HG03097 (cell line): Measurements from ENCODE around the gene RINL.
A peak's percentile ranks its signal among the peaks of the same experiment; 100 is the strongest.
"Not testable (repeated sequence)": the region's sequence is repeated elsewhere in the genome, so short reads cannot be mapped to it uniquely, and the experiment has no call there.

Experiments
- ATAC-seq: cut with Tn5 transposase; IDR thresholded peaks from one replicate; pipeline ENCODE4 v1.9.1; 2021; ENCODE audit not compliant: unreplicated experiment, low FRiP score

The RINL gene

GRCh38 chr19:38837656-38838121, 40.4 kb downstream of the RINL start:
- ATAC-seq = no peak

DNA sequence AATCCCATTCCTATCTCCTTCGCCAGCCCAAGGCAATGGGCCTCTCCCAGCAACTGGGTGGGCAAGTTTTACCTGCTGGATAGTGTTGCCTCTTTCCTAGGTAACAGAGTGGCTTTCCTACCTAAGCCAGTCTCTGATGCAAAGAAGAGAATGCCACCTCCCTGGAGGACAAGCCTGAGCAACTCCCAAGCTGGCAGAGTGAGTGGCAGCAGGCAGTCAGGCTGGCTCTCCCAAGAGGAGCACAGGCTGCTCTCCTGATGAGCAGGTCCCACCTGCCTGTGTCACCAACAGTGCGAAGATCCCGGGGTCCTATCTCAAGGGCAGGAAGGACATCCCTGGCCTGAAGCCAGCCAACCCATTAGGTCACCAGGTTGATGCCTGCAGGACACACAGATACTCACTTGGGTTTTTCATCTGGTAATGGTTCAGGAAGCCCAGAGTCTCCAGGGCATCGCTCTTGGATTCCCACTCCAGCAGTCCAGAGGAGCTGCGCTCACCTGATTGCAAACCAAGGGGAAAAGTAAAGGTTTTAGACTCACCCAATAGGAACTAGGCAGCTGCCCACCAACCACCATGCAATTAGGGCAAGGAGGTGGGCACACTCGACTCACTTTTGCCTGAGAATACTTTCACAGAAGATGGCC, 41.0 kb downstream of the RINL start:
- ATAC-seq = no peak

DNA sequence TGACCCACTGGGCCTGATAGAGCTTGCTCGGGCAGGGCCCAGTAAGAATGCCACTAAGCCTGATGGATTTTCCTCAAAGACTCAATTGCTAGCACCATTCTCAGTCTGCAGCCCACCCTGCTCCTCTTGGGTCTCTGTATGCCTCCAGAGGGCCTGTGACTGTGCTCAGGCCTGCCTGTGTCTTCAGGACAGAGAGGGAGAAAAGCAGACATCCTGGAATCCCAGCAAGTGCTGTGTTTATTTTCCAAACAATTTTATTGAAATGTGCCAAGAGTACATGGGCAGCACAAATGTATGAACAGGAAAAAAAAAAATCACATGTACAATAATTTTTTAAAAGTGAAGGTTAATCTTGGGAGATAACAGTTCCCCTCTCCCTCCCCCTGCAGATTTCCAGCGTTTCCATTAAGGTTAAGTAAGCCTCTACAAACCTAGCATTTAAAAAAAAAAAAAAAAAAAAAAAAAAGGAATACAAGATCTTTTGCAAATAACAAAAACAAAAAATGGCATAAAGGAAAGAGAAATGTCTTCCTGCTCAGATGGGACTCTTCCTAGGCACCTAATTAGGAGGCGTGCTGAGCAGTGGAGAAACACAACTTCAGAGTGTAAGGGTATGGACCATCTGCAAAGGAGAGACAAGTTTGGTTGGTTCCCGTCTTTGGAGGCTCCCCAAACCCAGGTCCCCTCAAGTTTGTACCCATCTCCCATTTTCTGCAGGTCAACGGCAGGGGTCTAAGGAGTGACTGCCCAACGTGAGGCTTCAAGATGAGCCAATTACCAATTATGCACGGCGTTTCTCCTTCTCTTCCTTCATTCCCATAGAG, 41.7 kb downstream of the RINL start:
- no peak for ATAC-seq

GRCh38 chr19:38834590-38834989, 43.5 kb downstream of the RINL start:
- ATAC-seq = no peak

- ATAC-seq = no peak
These were observed 44.0 kb downstream of the RINL start for GRCh38 chr19:38834104-38834490.

GRCh38 chr19:38833092-38833425, 45.0 kb downstream of the RINL start:
- no peak for ATAC-seq

GRCh38 chr19:38831142-38831605, 46.9 kb downstream of the RINL start:
- ATAC-seq = peak; percentile 38

DNA sequence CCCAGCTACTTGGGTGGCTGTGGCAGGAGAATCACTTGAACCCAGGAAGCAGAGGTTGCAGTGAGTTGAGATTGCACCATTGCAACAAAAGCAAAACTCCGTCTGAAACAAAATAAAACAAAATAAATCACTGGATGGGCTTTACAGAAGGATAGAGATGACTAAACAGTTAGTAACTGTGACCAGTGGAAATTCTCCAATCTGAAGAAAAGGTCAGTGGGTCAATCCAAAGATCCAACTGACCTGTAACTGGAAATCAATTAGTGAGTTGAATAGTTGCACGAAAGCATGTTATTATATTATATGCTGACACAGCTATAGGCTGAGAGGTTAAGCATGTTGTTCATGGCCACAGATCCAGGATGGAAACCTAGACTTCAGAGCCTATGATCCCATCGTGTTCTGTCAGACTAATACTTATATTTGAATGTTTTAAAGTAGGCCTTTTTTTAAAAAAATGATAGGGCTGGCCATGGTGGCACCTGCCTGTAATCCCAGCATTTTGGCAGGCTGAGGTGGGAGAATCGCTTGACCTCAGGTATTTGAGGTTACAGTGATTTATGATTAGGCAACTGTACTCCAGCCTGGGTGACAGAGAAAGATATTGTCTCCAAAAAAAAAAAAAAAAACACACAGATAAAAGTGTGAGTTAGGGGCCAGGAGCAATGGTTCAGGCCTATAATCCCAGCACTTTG, 47.9 kb downstream of the RINL start:
- ATAC-seq = no peak

- ATAC-seq = not testable (repeated sequence)
These were observed 48.9 kb downstream of the RINL start for GRCh38 chr19:38829203-38829602.

DNA sequence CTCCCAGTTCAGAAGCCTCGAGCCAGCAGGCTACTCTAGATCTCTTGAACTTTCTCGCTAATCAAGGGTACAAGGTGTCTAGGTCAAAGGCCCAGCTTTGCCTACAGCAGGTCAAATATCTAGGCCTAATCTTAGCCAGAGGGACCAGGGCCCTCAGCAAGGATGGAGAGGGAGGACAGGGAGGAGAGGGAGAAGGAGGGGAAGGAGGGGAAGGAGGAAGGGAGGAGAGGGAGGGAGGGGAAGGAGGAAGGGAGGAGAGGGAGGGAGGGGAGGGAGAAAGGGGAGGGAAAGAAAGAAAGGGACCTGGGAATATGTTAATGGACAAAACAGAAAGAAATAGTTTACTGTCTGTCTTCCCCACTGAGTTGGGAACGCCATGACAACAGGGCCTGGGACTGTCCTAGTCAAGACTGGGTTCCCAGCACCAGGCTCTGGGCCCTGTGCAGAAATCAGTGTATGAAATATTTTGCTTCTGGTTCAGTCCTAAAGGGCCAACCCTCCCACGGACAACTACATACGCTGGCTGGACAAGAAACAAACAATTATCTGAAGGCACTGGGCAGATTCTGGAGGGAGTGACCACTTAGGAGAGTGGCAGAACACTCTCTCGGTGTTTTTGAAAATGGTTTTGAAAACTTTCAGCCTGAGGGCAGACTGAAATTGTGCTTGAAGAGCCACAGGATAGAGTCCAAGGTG, 51.1 kb downstream of the RINL start:
- ATAC-seq = no peak

- ATAC-seq = not testable (repeated sequence)
These were observed 52.1 kb downstream of the RINL start for GRCh38 chr19:38825936-38826335.

DNA sequence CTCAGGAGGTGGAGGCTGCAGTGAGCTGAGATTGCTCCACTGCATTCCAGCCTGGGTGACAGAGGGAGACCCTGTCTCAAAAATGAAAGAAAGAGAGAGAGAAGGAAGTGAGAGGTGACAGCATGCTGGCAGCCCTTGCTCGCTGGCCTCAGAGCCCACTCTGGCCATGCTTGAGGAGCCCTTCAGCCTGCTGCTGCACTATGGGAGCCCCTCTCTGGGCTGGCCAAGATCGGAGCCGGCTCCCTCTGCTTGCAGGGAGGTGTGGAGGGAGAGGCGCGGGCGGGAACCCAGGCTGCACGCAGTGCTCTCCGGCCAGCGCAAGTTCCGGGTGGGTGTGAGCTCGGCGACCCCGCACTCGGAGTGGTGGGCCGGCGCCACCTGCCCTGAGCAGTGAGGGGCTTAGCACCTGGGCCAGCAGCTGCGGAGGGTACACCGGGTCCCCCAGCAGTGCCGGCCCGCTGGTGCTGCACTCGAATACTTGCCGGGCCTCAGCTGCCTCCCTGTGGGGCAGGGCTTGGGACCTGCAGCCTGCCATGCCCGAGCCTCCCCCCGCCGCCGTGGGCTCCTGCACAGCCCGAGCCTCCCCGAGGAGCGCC, 56.7 kb downstream of the RINL start:
- ATAC-seq = not testable (repeated sequence)

DNA sequence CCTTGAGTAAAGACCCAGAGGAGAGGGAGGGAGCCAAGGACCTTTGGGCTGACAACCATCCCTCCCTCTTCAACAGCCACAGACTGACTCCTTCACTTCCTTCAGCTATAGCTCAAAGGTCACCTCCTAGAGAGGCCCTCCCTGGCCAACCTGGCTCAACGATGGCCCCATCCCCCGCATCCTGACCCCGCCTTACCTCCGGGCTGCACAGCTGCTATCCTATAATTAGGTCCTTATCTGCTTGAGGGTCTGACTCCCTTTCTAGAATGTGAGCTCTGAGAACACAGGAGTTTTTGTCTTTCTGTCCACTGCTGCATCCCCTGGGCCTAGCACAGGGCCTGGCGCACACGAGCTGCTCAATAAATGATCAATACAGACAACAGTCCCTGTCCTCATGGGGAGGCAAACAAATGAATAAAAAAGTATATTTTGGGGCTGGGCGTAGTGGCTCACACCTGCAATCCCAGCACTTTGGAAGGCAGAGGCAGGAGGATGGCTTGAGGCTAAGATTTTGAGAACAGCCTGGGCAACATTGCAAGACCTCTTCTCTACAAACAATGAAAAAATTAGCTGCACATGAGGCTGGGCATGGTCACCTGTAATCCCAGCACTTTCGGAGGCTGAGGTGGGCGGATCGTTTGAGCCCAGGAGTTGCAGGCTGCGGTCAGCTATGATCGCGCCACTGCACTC, 58.7 kb downstream of the RINL start:
- ATAC-seq = no peak
